GM18858 (cell line): ENCODE measurements around the gene MT1G.
"Not testable (repeated sequence)": the region's sequence is repeated elsewhere in the genome, so short reads cannot be mapped to it uniquely, and the experiment has no call there.

ENCODE experiments used
- ATAC-seq: cut with Tn5 transposase; IDR thresholded peaks from one replicate; pipeline ENCODE4 v1.9.1; 2021; ENCODE audit not compliant: unreplicated experiment

Gene MT1G

DNA sequence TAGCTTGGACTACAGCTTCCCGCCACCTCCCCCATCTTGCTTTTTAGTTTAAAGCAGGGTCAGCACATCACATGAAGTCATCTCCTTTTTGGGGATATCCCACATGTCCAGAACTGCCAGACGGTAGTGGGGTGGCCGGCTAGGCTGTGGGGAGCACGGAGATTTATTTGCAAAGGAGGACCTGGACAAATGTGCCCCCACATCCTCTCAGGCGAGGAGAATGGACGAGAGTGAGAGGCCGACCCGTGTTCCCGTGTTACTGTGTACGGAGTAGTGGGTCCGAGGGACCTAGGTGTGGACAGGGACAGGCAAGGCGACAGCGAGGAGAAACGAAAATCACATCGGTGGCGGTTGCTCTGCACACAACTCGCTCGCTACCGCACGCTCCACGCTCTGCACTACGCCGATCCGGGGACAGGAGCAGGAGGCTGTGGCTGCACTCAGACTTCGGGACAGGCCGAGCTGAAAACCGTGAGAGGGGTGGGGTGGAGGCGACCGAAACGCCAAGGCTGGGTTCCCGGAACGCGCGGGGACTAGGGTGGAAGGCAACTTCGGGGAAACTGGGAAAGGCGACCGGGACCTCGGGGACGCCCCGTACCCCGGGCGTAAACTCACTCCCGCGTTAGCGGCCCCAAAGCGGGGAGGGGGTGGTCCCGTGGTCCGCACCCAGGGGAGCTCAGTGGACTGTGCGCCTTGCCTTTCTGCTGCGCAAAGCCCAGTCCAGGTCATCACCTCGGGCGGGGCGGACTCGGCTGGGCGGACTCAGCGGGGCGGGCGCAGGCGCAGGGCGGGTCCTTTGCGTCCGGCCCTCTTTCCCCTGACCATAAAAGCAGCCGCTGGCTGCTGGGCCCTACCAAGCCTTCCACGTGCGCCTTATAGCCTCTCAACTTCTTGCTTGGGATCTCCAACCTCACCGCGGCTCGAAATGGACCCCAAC, 29.8 kb downstream of the MT1G start, which contains the start of gene MT1A:
Gene MT1A (plus strand): TSS at position 853 of the 937 bp plus-strand sequence. CDS start 73 bp downstream, at position 926.
- no peak for ATAC-seq

DNA sequence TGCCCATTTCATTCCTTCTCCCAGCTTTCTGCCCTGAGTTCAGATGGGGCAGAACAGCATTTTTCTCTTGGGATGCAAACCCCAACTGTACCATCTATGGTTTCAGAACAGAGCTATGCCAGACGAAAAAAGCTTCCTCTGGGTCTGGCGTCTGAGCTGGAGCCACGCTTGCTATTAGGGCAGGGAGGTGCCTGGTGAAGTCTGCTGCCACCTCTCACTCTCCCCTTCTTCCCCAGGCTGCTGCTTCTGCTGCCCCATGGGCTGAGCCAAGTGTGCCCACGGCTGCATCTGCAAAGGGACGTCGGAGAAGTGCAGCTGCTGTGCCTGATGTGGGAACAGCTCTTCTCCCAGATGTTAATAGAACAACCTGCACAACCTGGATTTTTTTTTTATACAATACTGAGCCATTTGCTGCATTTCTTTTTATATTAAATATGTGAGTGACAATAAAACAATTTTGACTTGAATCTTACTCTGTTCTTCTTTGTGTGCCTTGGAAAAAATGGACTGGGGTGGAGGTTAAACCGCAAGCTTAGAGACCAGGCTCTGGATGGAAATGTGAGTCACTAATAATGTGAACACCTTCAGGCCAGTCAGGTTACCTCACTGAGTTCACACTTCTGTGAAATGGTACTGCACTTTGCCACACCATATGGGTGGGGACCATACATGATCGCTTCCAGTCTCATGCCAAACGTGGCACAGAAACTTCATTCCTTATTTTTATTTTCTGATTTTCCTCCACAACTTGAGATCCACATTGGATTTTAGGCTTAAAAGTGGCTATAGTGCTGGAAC, 31.1 kb downstream of the MT1G start:
- no peak for ATAC-seq

DNA sequence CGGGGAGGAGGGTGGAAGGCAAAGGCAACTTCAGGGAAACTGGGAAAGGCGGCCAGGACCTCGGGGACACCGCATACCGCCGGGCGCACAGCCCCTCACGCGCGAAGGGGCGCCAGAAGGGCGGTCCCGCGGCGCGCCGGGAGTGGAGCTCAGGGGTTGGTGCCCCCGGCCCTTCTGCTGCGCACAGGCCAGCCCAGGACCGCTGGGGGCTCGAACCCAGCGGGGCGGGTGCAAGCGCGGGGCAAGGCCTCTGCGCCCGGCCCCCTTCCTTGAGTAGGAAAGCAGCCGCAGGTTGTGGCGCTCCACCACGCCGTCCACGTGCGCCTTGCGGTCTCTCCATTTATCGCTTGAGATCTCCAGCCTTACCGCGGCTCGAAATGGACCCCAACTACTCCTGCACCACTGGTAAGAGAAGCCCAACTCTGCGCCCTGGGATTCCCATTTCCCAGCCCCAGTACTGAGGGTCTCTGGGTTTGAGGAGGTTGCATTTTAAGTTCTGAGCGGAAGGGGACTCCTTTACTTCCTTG, 32.4 kb downstream of the MT1G start:
- ATAC-seq, result no peak

DNA sequence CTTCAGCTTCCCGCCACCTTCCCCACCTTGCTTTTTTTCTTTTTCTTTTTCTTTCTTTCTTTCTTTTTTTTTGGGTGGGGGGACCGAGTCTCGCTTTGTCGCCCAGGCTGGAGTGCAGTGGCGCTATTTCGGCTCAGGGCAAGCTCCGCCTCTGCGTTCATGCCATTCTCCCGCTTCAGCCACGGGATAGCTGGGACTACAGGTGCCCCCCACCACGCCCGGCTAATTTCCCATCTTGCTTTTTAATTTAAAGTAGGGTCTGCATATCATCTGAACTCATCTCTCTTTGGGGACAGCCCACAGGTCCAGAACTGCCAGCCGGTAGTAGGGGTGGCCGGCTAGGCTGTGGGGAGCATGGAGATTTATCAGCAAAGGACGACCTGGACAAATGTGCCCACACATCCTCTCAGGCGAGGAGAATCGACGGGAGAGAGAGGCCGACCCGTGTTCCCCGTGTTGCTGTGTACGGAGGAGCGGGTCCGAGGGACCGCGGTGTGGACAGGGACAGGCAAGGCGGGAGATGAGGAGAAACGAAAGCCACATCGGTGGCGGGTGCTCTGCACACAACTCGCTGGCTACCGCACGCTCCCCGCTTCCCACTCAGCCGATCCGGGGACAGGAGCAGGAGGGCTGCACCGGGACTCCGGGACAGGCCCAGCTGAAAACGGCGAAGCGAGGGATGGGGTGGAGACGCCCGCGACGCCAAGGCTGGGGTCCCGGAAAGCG, 33.0 kb downstream of the MT1G start:
- ATAC-seq, result no peak

DNA sequence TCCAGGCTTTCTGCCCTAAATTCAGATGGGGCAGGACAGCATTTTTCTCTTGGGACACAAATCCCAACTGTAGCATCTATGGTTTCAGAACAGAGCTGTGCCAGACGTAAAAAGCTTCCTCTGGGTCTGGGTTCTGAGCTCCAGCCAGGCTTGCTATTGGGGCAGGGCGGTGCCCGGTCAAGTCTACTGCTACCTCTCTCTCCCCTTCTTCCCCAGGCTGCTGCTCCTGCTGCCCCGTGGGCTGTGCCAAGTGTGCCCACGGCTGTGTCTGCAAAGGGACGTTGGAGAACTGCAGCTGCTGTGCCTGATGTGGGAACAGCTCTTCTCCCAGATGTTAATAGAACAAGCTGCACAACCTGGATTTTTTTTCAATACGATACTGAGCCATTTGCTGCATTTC, 34.3 kb downstream of the MT1G start:
- no peak for ATAC-seq

DNA sequence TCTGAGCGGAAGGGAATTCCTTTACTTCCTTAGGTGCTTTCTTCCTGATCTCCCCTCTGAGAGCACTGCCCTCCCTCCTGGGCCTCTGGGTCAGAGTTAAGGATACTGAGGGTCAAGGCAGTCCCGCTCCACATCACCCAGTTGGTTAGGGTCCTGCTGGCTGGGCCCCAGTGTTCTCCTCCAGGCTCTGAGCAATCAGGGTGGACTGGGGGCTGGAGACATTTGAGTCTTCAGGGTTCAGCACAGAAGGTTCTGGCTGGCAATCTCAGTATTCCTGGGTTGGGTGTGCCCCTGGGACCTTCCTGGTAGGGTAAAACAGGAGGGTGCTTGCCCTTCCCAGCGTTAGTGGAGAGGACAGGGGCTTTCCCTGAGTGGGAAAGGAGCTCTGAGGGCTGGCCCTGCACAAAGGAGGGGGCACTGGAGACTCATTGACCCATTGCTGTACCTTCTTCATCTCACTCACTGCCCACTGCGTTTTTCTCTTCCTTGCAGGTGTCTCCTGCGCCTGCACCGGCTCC, 35.0 kb downstream of the MT1G start:
- ATAC-seq, result no peak

DNA sequence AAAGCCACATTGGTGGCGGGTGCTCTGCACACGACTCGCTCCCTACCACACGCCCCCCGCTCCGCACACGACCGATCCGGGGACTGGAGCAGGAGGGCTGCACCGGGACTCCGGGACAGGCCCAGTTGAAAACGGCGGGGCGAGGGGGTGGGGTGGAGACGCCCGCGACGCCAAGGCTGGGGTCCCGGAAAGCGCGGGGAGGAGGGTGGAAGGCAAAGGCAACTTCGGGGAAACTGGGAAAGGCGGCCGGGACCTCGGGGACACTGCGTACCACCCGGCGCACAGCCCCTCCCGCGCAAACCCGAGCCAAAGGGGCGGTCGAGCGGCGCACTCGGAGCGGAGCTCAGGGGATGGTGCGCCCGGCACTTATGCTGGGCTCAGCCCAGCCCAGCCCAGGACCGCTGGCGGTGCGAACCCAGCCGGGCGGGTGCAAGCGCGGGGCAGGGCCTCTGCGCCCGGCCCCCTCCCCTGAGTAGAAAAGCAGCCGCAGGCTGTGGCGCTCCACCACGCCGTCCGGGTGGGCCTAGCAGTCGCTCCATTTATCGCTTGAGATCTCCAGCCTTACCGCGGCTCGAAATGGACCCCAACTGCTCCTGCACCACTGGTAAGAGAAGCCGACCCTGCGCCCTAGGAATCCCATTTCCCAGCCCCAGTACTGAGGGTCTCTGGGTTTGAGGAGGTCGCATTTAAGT, 35.6 kb downstream of the MT1G start, which contains the start of gene MT1M:
Gene MT1M (plus strand): TSS at position 504 of the 692 bp plus-strand sequence. CDS start 73 bp downstream, at position 577.
- ATAC-seq, result no peak

DNA sequence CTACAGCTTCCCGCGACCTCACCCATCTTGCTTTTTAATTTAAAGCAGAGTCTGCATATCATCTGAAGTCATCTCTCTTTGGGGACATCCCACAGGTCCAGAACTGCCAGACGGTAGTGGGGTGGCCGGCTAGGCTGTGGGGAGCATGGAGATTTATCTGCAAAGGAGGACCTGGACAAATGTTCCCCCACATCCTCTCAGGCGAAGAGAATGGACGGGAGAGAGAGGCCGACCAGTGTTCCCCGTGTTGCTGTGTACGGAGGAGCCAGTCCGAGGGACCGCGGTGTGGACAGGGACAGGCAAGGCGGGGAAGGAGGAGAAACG, 36.1 kb downstream of the MT1G start:
- no peak for ATAC-seq

DNA sequence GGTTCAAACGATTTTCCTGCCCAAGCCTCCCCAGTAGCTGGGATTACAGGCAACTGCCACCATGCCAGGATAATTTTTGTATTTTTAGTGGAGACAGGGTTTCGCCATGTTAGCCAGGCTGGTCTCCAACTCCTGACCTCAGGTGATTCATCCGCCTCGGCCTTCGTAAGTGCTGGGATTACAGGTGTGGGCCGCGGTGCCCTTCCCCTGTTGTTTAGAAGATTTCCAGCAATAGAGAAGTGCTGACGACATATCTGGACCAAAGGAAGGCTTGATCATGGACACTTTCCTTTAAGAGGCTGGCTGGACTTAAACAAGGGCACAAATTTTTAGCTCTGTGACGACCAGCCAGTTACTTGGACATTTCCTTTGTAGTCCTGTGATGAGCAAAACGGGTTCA, 36.7 kb downstream of the MT1G start:
- ATAC-seq, result no peak

DNA sequence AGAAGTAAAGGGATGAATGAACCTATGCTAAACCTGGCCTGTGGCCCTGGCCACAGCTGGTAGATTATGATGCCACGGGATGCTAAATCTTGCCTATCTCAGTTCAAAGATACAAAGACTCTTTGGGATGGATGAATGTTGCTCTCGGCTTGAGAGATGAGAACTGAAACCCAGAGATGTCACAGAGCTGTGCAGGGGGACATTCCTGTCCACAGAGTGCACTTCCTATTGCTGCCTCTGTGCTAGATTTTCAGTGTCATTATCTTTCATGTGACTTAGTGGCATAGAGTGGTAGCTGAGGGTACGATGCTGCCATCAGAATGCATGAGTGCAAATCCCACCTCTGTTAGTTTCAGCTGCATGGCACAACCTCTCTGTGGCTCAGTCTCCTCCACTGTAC, 37.7 kb downstream of the MT1G start:
- peak; percentile 91 for ATAC-seq

DNA sequence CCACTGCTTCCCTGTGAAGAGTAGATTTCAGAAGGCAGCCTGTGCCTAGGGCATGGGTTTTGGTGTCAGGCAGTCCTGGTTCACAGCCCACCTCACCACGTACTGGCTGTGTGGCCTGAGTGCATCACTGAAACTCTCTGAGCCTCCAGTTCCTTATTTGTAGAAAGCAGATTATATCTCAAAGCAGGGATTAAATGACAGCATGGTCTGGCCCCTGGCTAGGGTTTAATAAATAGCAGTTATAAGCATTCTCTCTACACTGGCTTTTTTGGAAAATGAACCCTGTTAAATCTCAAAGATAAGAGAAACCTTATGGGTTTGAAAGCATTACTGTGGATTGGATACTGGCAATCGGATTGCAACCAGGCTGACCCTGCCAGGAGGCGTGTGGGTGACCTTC, 38.3 kb downstream of the MT1G start:
- no peak for ATAC-seq

DNA sequence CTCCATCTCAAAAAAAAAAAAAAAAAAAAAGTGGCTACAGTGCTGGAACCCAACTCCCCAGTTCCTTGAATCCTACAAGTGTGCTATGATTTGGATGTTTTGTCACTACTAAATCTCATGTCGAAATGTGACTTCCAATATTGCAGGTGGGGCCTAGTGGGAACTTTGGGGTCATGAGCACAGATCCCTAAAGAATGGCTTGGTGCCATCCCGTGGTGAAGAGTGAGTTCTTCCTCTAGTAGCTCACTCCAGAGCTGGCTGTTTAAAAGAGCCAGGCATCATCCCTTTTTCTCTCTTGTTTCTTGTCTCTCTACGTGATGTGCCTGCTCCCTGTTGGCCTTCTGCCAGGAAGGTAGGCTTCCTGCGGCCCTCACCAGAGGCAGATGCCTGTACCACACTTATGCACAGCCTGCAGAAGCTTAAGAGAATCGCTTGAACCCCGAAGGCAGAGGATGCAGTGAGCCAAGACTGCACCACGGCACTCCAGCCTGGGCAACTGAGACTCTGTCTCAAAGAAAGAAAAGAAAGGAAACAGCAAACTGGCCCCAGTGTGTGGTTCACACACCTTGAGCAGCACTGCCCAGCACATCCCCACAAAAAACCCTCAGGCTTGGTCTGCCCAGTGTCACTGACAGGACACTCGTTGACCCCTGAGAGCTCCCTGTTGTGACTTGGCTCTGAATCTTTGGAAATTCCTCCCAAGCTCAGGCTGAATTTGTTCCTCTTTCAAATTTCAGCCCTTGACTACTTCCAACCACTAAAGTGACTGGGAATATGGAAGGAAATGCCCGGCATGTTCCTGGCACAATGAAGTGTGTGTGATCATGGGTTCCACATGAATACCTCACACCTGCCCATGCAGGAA, 39.1 kb downstream of the MT1G start:
- ATAC-seq, result no peak

DNA sequence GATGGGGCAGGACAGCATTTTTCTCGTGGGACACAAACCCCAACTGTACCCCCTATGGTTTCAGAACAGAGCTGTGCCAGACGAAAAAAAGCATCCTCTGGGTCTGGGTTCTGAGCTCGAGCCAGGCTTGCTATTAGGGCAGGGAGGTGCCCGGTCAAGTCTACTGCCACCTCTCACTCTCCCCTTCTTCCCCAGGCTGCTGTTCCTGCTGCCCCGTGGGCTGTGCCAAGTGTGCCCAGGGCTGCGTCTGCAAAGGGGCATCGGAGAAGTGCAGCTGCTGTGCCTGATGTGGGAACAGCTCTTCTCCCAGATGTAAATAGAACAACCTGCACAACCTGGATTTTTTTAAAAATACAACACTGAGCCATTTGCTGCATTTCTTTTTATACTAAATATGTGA, 41.2 kb downstream of the MT1G start:
- no peak for ATAC-seq

DNA sequence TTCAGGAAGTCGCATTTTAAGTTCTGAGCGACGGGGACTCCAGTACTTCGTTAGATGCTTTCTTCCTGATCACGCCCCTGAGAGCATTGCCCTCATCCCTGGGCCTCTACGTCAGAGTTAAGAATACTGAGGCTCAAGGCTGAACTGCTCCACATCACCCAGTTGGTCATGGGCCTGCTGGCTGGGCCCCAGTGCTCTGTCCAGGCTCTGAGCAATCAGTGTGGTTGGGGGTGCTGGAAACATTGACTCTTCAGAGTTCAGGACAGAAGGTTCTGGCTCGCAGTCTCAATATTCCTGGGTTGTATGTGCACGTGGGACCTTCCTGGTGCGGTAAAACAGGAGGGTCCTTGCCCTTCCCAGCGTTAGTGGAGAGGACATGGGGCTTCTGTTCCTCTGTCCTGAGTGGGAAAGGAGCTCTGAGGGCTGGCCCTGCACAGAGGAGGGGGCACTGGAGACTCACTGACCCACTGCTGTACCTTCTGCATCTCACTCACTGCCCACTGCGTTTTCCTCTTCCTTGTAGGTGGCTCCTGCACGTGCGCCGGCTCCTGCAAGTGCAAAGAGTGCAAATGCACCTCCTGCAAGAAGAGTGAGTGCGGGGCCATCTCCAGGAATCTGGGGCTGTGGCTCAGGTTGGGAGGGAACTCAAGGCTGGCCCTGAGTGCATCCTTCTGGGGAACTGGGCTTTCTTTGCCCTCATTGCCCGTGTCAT, 41.8 kb downstream of the MT1G start:
- ATAC-seq, result no peak

DNA sequence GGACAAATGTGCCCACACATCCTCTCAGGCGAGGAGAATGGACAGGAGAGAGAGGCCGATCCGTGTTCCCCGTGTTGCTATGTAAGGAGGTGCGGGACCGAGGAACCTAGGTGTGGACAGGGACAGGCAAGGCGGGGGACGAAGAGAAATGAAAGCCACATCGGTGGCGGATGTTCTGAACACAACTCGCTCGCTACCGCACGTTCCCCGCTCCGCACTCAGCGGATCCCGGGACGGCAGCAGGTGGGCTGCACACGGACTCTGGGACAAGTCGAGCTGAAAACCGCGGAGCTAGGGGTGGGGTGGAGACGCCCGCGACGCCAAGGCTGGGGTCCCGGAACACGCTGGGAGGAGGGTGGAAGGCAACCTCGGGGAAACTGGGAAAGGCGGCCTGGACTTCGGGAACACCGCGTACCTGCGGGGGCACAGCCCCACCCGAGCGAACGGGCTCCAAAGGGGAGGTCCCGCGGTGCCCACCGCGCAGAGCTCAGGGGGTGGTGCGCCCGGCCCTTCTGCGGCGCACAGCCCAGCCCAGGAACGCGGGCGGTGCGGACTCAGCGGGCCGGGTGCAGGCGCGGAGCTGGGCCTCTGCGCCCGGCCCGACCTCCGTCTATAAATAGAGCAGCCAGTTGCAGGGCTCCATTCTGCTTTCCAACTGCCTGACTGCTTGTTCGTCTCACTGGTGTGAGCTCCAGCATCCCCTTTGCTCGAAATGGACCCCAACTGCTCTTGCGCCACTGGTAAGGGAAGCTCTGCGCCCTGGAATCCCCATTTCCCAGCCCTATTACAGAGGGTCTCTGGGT, 42.5 kb downstream of the MT1G start, which contains the start of gene MT1E:
Gene MT1E (plus strand): TSS at position 642 of the 803 bp plus-strand sequence. CDS start 71 bp downstream, at position 713.
- no peak for ATAC-seq

DNA sequence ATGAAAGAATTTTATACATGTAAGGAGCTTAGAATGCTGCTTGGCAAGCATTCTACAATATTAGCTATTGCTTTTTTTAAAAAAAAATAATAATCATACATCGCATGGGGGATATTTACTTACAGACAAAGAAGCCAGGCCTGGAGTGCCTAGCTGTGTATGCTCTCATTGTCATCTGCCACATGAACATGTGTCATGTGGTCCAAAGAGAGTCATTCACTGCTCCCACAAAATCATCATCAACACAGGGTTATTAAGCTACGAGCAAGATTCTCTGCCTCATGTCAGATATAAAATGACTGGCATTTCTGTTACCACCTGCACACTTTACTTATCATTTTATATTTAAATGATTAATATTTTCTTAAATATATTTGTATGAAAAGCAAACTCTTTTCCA, 44.2 kb downstream of the MT1G start:
- no peak for ATAC-seq

DNA sequence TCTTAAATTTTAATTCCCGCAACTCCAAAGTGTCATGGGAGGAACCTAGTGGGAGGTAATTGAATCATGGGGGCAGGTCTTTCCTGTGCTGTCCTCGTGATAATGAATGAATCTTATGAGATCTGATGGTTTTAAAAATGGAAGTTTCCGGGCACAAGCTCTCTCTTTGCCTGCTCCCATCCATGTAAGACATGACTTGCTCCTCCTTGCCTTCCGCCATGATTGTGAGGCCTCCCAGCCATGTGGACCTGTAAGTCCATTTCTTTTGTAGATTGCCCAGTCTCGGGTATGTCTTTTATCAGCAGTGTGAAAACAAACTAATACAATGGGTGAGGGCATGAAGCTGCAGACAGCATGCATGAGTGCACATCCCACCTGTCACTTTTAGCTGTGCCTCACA, 44.7 kb downstream of the MT1G start:
- not testable (repeated sequence) for ATAC-seq
